Measurements from ENCODE around the gene ARL2. TPM values are rescaled to one million over a fixed set of nuclear protein-coding genes. Genes with fewer than 3 reads are reported as not detected.

ARL2 gene
- total RNA-seq, 1 donor from 2014 or later = 118 TPM

DNA sequence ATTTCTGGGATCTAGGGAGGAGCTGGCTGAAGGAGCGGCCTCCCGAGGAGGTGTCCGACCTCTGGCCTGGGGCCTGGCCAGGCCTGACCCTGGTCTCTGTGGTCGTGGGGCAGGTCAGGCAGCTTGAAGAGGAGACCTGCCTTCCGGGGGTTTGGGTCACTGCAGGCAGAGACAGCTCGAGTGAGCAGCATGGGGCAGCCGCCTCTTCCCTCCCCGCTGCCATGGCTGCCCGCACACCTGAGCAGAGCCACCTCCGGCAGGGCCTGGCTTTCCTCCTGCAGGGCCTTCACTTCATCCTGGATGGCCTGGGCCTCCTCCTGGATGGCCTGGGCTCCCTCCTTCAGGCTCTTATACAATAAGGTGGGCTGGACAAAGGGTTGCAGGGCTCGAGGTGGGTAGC lies 52.4 kb downstream of the ARL2 start:
- H3K4me1 Mint-ChIP-seq (ENCODE audit: unreplicated experiment) = no peaks in the 10 kb centered on the region
- H3K9me3 Mint-ChIP-seq (ENCODE audit: unreplicated experiment) = no peaks in the 10 kb centered on the region
- H3K36me3 Mint-ChIP-seq (ENCODE audit: unreplicated experiment) = no peaks in the 10 kb centered on the region
- no peak overlapping the region for H3K27ac Mint-ChIP-seq (ENCODE audit: unreplicated experiment)
- no peaks in the 10 kb centered on the region for H3K27me3 Mint-ChIP-seq (ENCODE audit: unreplicated experiment)
- no peak overlapping the region for H3K4me3 Mint-ChIP-seq (ENCODE audit: unreplicated experiment)
- no peak for DNase-seq (ENCODE audit: extremely low spot score, unreplicated experiment)
- TF ChIP-seq, protein P1, sequence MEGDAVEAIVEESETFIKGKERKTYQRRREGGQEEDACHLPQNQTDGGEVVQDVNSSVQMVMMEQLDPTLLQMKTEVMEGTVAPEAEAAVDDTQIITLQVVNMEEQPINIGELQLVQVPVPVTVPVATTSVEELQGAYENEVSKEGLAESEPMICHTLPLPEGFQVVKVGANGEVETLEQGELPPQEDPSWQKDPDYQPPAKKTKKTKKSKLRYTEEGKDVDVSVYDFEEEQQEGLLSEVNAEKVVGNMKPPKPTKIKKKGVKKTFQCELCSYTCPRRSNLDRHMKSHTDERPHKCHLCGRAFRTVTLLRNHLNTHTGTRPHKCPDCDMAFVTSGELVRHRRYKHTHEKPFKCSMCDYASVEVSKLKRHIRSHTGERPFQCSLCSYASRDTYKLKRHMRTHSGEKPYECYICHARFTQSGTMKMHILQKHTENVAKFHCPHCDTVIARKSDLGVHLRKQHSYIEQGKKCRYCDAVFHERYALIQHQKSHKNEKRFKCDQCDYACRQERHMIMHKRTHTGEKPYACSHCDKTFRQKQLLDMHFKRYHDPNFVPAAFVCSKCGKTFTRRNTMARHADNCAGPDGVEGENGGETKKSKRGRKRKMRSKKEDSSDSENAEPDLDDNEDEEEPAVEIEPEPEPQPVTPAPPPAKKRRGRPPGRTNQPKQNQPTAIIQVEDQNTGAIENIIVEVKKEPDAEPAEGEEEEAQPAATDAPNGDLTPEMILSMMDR (IDR thresholded peaks at IDR 0.05) = no peak

DNA sequence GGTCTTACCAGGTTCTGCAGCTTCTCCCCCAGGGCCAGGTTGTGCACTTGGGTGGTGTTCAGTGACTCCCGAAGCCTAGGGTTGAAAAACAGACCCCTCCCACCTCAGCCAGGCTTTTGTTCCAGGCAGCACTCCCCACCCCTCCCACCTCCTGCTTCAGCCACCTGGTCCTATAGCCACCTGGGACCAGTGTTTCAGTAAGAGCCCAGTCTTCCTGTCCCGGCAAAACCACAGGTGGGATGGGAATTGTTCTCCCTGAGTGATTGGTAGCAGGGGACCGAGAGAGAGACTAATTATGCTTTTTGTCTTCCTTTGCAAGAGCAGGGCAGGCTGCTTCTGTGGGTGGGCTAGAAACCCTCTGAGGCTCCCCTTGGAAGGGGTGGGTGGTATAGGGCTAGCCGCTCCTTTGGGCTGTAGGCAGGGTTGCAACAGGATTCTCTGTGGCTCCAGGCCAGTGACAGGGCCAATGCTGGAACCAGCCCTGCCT lies 52.9 kb downstream of the ARL2 start:
- DNase-seq (ENCODE audit: extremely low spot score, unreplicated experiment) = no peak
- TF ChIP-seq, protein P1 (IDR thresholded peaks at IDR 0.05) = no peak
- H3K36me3 Mint-ChIP-seq (ENCODE audit: unreplicated experiment) = no peaks in the 10 kb centered on the region
- no peak overlapping the region for H3K27ac Mint-ChIP-seq (ENCODE audit: unreplicated experiment)
- H3K27me3 Mint-ChIP-seq (ENCODE audit: unreplicated experiment) = no peaks in the 10 kb centered on the region
- H3K4me1 Mint-ChIP-seq (ENCODE audit: unreplicated experiment) = no peaks in the 10 kb centered on the region
- no peaks in the 10 kb centered on the region for H3K9me3 Mint-ChIP-seq (ENCODE audit: unreplicated experiment)
- no peak overlapping the region for H3K4me3 Mint-ChIP-seq (ENCODE audit: unreplicated experiment)

DNA sequence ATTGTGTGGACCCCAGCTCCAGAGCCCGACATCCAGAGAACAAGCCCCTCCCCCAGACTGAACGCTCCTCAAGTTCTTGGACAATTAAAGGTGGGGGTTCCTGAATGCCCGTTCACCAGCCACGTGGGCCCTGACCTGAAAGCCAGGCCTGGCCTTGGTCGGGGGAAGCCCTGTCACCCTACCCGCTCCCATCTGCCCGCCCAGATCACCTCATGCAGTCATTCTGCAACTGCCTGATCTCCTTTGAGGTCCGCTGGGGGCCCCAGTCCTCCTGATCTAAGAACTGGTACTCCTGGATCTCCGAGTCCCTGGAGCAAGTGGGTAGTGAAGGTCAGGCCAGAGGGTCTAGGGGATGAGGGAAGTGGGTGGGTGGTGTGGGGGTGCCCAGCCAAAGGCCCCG lies 53.5 kb downstream of the ARL2 start:
- Mint-ChIP-seq H3K36me3 (ENCODE audit: unreplicated experiment) (no peaks in the 10 kb centered on the region), H3K27me3 (ENCODE audit: unreplicated experiment) (no peaks in the 10 kb centered on the region), H3K4me3 (ENCODE audit: unreplicated experiment) (no peak overlapping the region), H3K9me3 (ENCODE audit: unreplicated experiment) (no peaks in the 10 kb centered on the region), H3K27ac (ENCODE audit: unreplicated experiment) (no peak overlapping the region), H3K4me1 (ENCODE audit: unreplicated experiment) (no peaks in the 10 kb centered on the region)
- TF ChIP-seq, protein P1 (IDR thresholded peaks at IDR 0.05) = no peak
- no peak for DNase-seq (ENCODE audit: extremely low spot score, unreplicated experiment)

DNA sequence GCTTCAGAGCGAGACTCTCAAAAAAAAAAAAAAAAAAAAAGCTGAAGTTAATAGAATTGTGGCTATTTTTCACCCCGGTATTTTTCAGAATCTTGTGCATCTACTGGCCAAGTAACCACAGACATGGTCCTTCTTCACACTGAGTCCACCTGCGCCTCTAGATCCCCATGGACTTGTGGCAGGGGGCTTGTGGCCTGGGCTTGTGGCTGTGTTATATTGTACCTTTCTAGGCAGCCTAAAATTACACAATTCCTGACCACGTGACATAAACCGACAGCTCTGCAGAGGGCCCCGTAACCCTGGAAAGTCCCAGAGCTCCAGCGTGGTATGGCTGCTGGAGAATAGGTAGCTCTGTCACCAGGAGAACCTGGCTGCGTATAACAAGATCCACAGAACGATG lies 55.3 kb downstream of the ARL2 start:
- TF ChIP-seq, protein P1 (IDR thresholded peaks at IDR 0.05) = no peak
- H3K4me3 Mint-ChIP-seq (ENCODE audit: unreplicated experiment) = no peak overlapping the region
- H3K27ac Mint-ChIP-seq (ENCODE audit: unreplicated experiment) = no peak overlapping the region
- DNase-seq (ENCODE audit: extremely low spot score, unreplicated experiment) = no peak
- H3K9me3 Mint-ChIP-seq (ENCODE audit: unreplicated experiment) = no peaks in the 10 kb centered on the region
- H3K4me1 Mint-ChIP-seq (ENCODE audit: unreplicated experiment) = no peaks in the 10 kb centered on the region
- no peaks in the 10 kb centered on the region for H3K27me3 Mint-ChIP-seq (ENCODE audit: unreplicated experiment)
- no peaks in the 10 kb centered on the region for H3K36me3 Mint-ChIP-seq (ENCODE audit: unreplicated experiment)

Small RNA genes lying within 50 kb of the gene (microRNA-seq; reads per million reads assigned to microRNA genes)
- gene MIR6879 (ENCODE audit: unreplicated experiment) = 2.2 reads per million

Other genes starting within 250 kb of the ARL2 start
- gene SF1, start 235.6 kb upstream of the ARL2 start, total RNA-seq = 267 and 290 TPM in 2 replicates
- 16.0 and 18.6 TPM in 2 replicates for gene MAP4K2, start 210.9 kb upstream of the ARL2 start, total RNA-seq
- 27.1 and 29.2 TPM in 2 replicates for gene MEN1, start 203.6 kb upstream of the ARL2 start, total RNA-seq
- 0.68 and 1.7 TPM in 2 replicates for gene CDC42BPG, start 169.5 kb upstream of the ARL2 start, total RNA-seq
- 57.4 and 61.0 TPM in 2 replicates for gene EHD1, start 135.5 kb upstream of the ARL2 start, total RNA-seq
- gene ATG2A, start 97.0 kb upstream of the ARL2 start, total RNA-seq = 23.6 and 28.7 TPM in 2 replicates
- gene PPP2R5B, start 89.5 kb upstream of the ARL2 start, total RNA-seq = 21.3 and 26.8 TPM in 2 replicates
- gene GPHA2, start 78.3 kb upstream of the ARL2 start, total RNA-seq = not detected in 2 replicates
- gene MAJIN, start 42.1 kb upstream of the ARL2 start, total RNA-seq = not detected in 2 replicates
- gene BATF2, start 17.2 kb upstream of the ARL2 start, total RNA-seq = not detected in 2 replicates
- gene SNX15, start 13.3 kb downstream of the ARL2 start, total RNA-seq = 26.9 and 30.0 TPM in 2 replicates
- gene SAC3D1, start 27.1 kb downstream of the ARL2 start, total RNA-seq = 15.0 and 15.6 TPM in 2 replicates
- gene NAALADL1, start 44.4 kb downstream of the ARL2 start, total RNA-seq = not detected in 2 replicates
- gene CDCA5, start 69.9 kb downstream of the ARL2 start, total RNA-seq = 6.0 and 7.1 TPM in 2 replicates
- 49.5 and 55.3 TPM in 2 replicates for gene ZFPL1, start 70.1 kb downstream of the ARL2 start, total RNA-seq
- gene VPS51, start 82.1 kb downstream of the ARL2 start, total RNA-seq = 122 and 127 TPM in 2 replicates
- 13.6 and 18.3 TPM in 2 replicates for gene TM7SF2, start 97.7 kb downstream of the ARL2 start, total RNA-seq
- gene ZNHIT2, start 103.5 kb downstream of the ARL2 start, total RNA-seq = 9.0 and 9.8 TPM in 2 replicates
- 734 and 738 TPM in 2 replicates for gene FAU, start 108.0 kb downstream of the ARL2 start, total RNA-seq
- 41.0 and 43.5 TPM in 2 replicates for gene MRPL49, start 108.2 kb downstream of the ARL2 start, total RNA-seq
- gene SYVN1, start 120.4 kb downstream of the ARL2 start, total RNA-seq = 53.6 and 57.1 TPM in 2 replicates
- gene SPDYC, start 156.1 kb downstream of the ARL2 start, total RNA-seq = not detected in 2 replicates
- 154 and 155 TPM in 2 replicates for gene CAPN1, start 167.8 kb downstream of the ARL2 start, total RNA-seq
- gene POLA2, start 247.8 kb downstream of the ARL2 start, total RNA-seq = 5.9 and 9.3 TPM in 2 replicates